GM21360 (cell line): ENCODE data around the gene TLR6.
"Not testable (repeated sequence)": the region's sequence is repeated elsewhere in the genome, so short reads cannot be mapped to it uniquely, and the experiment has no call there.

ENCODE experiments used
- ATAC-seq: cut with Tn5 transposase; IDR thresholded peaks from one replicate; pipeline ENCODE4 v1.9.1; 2021; ENCODE audit warnings: mild to moderate bottlenecking, moderate library complexity; ENCODE audit not compliant: unreplicated experiment

TLR6 gene

DNA sequence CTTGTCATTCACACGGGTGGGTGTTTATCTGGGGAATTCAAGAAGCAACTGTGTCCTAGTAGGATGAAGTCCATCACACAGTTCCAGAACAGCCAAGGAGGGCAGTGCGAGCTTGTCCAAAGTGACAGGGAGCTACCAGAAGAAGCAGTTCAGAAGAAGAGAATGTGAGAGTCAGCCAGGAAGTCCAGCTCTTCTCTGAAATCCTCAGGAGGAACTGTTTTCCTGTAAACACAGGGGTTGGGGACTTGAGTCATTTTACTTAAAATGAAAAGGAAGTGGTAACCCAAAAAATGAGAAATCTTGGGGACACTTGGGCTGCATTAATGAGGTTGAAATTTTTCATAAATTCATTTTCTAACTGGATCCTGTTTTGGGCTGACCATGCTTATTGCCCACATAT, 65.6 kb downstream of the TLR6 start:
- ATAC-seq = no peak

DNA sequence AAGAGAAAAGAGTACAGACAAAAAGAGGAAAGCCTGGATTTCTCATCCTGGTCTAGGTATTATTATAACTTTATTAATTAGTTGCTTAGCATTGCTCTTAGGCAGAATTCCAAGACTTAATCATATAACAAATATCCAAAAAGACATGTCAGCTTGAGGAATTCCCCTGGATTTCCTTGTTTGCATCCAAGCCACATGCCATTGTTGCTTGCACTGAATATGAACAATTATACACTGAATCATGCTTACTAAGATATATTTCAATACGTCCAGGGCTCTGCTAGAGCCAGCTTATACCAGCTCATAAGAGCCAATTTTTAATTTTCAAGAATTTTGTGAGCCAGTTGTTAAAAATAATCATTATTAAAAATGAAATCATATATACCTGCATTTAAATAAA, 68.3 kb downstream of the TLR6 start:
- ATAC-seq = no peak

DNA sequence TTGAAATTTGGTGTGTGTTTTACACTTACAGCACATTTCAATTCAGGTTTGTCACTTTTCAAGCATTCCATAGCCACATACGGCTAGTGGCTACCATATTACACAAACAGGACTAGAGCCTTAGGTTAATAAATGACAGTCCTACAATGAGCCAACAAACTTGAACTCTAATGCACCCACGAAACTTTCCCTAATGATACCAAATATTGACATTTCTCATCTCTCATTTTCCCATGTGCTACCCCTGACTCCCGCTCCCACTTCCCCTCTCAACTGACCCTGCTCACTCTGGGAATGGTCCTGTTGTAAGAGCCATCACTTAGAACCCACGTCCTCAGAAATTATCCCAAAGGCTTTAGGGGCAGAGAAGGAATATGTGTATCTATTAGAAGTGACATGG, 68.9 kb downstream of the TLR6 start:
- ATAC-seq = no peak

DNA sequence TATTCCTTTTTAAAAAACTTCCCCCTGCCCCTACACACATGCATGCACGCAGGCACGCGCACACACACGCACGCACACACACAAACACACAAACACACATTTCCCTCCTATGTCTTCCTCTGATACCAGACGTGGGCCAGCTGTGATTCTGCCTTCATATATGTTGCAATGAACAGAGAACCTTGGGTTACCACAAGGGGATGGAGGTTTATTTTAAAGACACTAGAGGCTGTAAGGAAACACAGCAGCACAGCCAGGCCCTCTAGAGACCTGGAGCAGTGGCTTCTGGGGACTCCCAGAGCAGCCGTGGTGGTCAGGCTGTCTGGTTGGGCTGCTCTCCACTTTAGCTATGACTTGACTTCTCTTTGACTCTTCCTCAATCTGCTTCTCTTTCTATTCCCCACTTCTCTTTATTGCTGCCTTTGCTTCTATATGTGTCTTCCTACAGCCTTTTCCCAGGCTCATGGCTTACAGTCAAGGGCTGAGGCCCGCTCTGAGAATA, 70.7 kb downstream of the TLR6 start:
- peak; percentile 65 for ATAC-seq

DNA sequence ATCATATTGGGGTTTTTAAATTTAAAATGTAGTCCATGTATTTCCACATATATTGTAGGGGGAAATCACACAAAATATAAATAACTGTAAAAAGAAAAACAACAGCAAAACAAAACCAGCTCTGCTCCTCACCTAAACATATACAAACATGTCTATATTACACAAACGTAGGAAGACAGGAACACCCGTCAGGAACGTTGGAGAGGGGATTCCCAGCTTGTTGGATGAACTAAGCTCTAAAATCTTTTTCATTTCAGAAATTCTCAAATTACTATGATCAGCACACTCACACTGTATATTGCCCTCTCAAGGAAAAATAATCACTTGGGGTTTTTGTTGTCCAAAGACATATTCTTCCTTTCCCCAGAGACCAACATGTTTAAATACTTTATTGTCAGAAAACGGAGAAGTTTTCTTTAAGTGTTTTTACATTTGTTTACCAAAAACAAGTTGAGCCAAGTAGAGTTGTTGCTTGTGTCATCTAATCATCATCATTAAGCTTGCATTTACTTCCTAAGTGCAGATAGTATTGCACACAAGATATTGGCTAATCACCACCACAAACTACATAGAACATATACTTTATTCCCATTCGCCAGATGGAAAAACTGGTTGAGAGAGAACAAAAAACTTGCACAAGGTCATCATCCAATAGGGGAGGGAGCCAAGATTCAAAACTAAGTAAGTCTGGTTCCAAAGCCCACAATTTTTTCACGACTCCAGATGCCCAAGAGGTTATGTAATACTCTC, 71.4 kb downstream of the TLR6 start:
- no peak for ATAC-seq

DNA sequence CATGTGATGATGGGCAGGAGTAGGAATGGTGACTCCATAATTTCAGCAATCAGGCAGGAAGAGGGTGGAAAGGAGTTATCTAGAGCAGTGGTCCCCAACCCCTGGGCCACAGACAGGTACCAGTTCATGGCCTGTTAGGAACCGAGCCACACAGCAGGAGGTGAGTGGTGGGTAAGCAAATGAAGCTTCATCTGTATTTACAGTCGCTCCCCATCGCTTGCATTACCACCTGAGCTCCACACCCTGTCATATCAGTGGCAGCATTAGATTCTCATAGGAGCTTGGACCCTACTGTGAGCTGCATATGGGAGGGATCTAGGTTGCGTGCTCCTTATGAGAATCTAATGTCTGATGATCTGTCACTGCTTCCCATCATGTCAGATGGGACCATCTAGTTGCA, 72.5 kb downstream of the TLR6 start:
- no peak for ATAC-seq

DNA sequence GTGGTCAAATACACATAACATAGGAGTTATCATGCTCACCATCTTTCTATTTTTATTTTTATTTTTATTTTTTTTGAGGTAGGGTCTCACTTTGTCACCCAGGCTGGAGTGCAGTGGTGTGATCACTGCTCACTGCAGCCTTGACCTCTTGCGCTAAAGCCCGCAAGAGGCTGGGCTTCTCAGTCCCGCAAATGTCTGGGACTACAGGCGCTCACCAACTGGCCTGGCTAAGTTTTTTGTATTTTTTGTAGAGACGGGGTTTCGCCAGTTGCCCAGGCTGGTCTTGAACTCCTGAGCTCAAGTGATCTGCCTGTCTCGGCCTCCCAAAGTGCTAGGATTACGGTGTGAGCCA, 73.5 kb downstream of the TLR6 start:
- no peak for ATAC-seq

DNA sequence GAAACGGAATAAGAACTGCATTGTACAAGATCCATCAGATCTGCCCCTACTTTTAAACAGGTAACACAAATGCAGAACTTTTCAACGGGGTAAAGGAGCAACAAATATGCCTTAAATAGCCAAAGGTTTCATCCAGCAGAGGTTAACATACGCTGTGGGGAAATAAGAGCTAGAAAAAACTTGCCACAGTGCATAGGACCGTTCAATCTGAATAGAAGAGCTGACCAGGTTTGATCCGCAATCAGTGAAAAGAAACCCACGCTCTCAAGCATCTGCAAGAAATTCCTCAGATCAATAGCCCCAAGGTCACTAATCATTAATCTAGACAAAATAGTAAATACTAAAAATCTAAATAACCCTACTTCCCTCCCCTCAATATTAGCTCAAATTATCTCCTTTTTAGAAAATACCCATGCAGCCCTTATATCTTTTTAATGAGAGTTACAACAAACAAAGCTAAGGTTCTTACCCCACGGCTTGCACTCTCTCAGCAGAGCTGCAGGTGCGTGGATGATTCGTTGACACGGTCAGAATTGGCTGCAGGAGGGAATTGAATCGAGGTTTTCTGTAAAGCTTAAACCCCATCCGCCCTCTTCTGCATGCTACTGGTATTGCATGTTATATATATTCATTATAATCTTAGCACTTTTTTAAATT, 74.0 kb downstream of the TLR6 start, which contains the start of gene TLR10:
TSS of gene TLR10 (minus strand) at position 539 of the 657 bp plus-strand sequence. CDS start 7,400 bp downstream, outside the sequence.
- ATAC-seq = peak; percentile 58

DNA sequence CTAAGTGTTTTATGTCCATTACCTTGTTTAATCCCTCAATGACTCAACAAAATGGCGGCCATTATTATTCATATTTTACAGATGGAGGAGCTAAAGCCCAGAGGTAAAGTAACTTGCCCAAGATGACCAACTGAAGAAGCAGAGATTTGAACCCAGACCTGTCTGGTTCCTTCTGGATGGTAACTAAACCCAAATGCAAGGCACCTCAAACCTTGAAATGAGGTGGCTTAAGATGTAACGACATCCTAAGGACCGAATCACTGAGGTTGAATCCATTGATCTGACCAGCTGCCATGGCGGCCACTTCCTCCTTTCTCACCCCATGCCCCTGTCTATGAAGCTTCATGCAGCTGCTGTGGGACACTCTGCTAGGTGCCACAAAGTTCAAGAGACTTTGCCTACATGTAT, 74.8 kb downstream of the TLR6 start:
- ATAC-seq = no peak

DNA sequence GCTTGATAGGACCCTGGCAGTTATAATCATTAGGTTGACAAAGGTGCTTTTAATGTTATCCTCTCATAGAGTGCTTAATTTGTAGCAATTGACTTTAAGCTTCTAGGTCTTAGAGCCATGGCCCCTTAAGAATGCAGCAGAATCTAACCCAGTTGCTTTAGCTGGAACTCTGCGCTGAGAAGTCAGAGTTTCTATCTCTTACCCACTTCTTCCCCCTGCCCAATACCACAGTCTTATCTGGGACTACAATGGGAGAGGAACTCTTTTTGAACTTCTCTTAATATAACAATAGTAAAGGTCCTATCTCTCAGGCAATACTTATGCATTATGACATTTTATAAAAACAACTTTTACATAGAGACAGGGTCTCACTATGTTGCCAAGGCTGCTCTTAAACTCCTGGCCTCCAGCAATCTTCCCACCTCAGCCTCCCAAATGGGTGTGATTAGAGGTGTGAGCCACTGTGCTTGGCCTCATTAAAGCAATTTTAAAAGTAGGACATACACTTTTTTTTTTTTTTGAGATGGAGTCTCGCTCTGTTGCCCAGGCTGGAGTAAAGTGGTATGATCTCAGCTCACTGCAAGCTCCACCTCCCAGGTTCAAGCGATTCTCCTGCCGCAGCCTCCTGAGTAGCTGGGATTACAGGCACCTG, 75.7 kb downstream of the TLR6 start:
- no peak for ATAC-seq

DNA sequence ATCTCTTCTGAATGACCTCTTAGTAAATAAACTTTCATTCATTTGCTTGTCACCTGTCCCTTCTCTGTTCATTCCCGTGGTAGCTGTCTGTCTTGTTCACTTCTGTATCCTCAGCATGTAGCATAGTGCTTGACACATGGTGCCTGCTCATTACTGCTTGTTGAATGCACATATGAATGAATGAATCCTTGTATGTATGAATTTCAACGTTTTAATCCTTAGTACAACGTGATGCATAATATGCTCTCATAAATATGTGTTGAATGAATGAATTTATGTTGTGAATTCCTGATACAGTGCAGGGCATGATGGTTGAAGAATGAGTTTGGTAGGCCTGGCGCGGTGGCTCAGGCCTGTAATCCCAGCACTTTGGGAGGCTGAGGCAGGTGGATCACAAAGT, 76.8 kb downstream of the TLR6 start:
- ATAC-seq = no peak

DNA sequence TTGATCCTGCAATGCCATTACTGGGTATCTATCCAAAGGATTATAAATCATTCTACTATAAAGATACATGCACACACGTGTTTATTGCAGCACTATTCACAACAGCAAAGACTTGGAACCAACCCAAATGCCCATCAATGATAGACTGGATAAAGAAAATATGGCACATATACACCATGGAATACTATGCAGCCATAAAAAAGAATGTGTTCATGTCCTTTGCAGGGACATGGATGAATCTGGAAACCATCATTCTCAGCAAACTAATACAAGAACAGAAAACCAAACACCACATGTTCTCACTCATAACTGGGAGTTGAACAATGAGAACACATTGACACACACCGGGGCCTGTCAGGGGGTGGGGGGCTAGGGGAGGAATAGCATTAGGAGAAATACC, 78.7 kb downstream of the TLR6 start:
- ATAC-seq = not testable (repeated sequence)

DNA sequence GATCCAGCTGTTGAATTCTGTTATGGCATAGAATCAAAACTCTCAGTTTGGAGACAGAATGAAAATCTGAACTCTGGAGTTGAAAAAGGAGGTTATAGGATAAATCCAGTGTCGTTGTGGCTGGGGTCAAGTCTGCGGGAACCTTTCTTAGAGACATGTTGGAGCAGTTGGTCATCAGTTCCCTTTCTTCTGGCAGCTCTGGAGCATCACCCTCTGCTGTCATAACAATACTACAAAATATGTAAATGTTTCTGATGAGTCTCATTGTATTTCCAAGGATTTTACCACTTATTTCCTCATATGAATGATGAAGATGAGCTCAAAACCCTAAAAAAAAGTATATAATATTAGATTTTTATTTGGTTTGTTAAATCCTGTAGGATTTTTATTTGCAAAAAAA, 81.3 kb downstream of the TLR6 start:
- ATAC-seq = no peak

DNA sequence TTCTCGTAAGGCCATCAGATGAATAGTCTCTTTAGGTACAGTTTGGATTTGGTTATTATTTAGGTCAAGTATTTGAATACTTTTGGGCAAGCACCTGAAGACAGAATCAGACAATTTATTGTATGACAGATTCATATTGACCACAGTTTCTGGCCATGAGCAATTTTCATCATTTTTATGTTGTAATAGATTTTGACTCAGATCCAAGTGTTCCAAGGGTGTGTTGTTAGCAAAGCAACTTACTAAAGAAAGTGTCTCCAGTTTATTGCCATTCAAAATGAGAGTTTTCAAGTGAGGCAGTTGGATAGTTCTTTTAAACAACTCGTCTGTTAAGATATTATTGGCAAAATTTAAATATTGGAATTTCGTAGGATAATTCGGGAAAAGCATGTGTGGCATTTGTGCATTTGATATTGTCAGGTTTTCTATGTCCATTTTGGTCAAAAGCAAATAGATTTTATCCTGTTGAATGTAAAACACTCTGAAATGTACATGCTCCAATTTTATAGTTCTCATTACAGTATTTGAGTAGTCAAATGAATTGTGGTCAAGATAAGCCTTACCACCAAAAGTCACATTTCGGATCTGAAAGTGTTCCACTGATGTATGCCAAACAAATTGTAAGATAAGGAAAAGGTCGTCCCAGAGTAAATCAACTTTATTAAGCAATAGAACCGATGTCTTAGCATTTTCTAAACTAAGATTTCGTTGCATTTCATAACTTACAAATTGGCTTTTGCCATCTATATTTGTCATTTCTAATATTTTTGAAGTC, 82.2 kb downstream of the TLR6 start:
- ATAC-seq = no peak
